Urothelium cell line (cell line): ENCODE data around the gene INO80B.
A peak's percentile ranks its signal among the peaks of the same experiment; 100 is the strongest.
"Not testable (repeated sequence)": the region's sequence is repeated elsewhere in the genome, so short reads cannot be mapped to it uniquely, and the experiment has no call there.

Experiments used
- DNase-seq: peaks from one replicate; pipeline ENCODE4 v3.0.0; 2011; ENCODE audit warnings: low spot score, mixed read lengths
- FAIRE-seq: peaks from 2 replicates; lab custom pipeline; 2011; peaks lifted over from hg19 to GRCh38; lab: Jason Lieb, UNC

Gene INO80B

DNA sequence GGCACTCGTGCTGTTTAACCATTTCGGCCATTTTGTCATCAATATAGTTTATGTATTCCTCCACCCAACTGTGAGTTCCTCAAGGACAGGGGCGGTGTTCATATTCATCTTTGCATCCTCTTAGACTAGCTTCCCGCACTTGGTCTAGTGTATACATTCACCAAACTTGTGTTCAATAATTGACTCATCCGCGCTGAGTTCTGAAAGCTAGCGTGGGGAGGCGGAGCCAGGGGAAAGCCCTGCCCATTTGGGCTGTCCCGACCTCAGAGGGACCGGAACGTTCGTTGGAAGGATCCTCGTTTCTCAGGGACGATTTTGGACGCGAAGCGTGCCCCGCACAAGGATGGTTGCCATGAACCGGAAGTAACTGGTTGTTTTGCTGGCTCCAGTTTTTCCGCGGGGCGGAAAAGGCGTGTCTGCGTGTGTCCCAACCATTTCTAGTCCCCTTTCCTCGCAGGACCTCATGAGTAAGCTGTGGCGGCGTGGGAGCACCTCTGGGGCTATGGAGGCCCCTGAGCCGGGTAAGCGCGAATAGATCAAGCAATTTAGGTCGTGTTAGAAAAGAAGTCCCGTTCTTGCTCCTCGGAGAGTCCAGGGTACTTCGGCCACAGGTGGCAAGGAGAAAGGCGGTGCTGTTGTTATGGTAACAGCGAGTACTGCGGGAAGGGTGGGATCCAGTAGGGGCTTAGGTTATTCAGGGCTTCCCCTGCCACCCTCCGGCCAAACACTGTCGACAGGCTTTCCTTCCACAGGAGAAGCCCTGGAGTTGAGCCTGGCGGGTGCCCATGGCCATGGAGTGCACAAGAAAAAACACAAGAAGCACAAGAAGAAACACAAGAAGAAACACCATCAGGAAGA is at the start of gene INO80B:
INO80B (plus strand) TSS at position 434 of the 858 bp plus-strand sequence; CDS start at position 464, 30 bp downstream.
- DNase-seq (peak; percentile 94), FAIRE-seq (peak; percentile 70)

DNA sequence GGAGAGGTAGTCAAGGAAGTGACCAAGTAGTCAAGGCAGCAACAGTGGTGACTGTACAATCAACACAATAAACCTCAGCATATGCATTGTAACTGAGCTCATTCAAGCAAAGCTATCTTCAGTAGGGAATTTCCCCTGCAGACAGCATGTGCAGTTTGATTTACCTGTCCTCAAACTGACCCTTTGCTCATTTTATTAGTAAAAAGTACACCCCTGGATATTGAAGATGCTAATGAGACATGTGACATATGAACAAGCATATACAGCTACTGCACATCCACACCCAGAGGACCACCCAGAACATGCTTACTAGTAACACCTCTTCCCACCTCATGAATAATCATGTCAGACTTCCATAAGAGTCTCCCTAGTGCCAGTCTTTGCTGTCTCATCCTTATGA is 48.9 kb upstream of the INO80B start:
- DNase-seq (no peak), FAIRE-seq (peak; percentile 56)

DNA sequence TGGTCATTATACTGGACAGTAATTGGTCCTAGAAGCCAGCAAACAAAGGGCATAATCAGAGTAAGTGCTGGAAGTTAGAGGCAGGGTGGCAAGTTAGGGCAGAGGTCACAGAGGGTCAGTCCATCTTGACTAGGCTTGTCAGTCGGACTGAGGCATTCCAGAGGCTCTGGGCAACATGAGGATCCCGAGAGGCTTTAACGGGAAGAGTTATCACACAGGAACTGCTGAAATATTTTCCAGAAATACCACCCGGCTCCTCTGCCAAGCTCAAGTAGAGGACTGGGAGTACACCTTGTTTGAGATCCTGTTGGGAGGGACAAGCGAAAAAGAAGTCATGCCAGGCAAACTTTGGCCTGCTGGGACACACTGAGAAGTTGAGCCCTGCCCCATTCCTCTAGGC is 47.2 kb upstream of the INO80B start:
- no peak for DNase-seq
- no peak for FAIRE-seq

DNA sequence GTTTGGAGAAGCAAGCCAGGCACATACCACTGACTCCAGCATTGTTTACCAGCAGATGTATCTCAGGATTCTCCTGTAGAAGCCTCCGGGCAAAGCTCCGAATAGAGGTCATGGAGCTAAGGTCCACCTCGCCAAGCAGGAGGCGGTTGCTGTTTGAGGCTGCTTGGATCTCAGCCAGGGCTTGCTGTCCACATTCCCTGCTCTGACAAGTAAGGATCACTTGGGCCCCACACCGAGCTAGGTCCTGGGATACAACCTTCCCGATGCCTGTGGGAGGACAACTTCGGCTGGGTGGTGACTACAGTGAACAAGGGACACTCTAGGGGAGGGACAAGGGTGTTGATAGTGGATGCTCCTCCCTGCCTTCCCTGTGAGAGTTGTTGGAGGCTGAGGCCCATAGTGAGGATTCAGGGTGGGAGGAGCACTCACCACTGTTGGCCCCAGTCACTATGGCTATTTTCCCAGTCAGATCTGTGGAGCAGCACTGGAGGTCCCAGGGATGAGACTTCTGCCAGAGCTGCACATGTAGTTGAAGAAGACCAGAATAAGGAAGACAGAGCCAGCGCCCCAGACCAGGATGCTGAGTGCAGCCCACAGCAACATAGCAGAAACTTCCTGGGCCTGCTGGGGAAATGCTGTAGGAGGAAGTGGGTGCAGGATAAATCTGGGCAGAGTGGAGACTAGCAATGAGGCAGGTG is 41.7 kb upstream of the INO80B start:
- FAIRE-seq (no peak), DNase-seq (no peak)

DNA sequence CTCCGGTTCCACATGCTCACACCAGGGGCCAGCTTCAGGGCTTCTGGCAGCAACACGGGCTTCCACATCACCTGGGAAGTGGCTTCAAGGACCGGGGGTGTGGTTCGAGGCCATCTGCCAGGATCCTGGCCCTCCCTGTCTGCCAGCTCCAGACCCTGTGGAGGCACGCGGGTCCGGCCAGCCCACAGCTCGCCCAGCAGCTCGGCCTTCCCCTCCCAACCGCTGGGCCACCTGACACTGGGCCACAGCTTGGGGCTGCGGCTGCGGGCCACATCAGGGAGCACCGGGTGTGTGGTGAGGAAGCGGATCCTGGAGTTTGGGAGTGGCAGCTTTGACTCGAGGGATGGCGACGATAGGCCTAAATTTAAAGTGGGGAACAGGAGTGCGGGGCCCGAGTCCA is 40.4 kb upstream of the INO80B start:
- DNase-seq (no peak), FAIRE-seq (no peak)

DNA sequence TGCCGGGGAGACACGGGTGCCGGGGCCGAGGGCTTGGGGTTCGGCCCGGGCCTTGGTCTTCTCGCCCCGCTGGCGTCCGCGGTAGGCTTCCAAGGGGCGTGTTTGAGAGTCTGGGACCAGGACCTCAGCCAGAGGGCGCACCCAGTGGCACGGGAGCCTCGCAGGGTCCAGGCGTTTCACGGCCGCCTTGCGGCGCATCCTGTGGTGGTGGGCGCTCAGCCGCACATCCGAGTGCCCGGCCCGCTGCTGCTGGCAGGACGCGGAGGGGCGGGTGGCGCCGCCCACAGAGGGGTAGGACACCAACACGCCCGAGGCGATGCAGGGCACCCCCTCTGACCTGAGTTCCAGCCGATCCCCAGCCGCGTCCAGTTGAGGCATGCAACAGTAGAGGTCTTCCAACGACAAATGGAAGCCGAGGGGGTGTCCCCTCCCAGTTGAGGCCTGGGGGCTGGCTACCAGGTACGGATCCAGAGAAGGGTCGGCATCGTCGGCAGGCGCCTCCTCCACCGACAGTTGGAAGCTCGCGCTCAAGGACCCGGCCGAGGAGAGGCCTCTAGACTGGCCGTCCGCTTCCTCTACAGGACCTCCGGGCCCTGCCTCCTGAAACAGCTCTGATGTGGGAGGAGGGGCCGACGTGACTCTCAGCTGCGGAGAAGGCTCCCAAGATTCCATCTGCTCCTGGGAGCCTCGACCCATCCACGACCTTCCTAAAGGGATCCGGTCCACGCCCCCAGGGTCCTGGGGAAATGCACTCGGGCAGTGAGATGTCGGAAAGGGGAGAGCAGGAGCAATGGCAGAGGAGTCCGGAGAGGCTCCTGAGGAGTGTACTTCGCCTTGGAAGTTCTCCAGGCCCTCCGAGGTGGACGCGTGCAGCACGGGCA is 39.8 kb upstream of the INO80B start:
- no peak for FAIRE-seq
- DNase-seq: no peak

DNA sequence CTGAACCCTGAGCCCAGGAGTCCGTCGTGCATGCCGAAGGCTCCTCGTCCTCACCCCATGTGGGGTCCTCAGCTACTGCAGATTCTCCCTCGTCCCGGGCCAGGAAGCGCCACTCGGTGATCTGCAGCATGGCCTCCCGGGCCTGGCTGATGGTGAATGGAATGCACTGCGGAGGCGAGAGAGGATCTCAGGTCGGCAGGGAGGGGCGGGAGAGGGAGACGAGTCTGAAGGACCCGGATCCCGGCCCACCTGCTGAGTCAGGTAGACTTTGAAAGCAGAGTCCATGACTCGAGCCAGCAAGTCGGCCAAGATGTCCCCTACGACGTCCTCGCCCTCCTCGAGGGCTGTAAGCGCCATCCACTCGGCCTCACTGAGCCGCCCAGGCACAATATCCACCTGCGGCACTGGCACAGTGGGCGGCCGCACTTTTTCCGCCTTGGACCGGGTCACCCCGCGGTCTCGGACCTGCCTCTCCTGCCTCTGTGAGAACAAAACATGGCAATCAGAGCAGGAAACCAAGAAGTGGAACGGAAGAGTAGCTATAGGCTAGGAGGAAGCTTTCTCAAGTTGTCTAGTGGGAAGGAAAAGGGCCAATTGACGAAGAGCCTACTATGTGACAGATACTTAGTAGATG is 39.0 kb upstream of the INO80B start:
- no peak for DNase-seq
- no peak for FAIRE-seq

DNA sequence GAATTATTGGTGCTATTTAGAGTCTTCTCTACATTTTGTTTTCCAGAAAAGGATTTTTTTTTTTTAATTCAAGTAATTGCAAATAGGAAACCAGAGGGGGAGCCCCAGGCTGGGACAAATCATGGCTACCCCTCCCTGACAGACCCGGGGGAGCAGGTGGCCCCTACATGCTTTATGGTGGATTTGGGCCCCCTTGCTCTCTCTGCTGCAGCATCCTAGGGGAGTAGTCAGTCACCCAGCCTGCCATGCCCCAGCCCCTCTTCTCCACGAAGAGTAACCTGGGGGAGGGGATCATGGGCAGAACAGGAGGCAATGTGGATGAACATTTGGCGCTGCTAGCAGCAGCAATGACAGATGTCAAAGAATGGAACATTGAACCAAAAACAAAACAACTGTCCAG is 38.1 kb upstream of the INO80B start:
- FAIRE-seq (no peak), DNase-seq (no peak)

DNA sequence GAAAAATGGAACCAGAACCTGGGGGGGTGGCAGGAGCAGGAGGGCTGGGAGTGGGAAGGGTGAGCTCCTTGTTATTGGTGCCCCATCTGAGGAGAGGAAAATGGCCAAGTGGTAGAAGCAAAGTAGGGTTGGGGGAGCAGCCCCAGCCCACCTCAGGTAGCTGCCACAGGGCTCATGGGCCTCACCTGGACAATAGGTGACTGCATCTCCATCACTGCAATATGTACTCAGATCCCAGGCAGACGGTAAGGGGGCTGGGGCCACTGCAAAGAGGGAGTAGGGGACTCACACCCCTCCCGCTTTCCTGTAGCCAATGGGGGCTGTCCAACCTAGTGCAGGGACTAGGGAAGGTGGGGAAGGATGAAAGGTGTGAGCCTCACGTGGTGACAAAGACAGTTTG is 37.7 kb upstream of the INO80B start:
- DNase-seq (no peak), FAIRE-seq (no peak)

DNA sequence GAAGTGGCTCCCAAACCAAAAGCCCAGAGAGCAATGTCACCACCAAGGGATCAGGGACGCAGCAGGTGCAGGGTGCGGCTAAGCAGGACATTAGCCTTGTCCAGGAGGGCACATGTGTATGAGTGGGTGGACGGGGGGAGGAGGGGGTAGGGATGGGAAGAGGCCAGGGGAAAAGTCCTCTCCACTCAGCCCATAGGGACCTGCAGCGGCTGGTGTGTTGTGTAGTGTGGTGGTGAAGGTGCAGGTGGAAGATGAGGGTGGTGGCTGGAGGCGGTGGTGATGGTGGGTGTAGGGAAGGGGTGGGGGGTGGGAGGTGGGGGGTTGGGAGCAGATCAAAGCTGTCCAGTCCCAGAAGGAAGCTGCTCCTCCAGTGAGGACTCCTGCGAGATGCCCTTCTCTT is 37.1 kb upstream of the INO80B start:
- DNase-seq (no peak), FAIRE-seq (no peak)

DNA sequence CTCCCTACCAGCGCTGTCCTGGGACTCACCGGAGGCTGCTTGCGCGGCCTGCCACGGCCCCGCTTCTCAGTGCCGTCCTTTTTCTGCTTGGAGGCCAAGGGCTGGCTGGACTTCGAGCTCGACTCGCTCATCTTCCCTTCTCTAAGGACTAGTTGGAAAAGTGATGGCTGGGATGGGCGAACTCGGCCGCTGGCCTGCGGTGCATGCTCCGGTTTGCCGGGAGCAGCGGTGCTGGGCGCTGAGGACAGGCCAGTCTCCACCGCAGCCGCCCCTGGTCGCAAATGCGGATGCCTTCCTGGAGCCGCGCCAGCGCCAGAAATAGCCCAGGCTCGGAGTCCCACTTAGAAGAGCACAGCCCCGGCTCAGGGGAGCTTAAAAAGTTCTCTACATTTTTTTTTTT is 36.6 kb upstream of the INO80B start:
- FAIRE-seq (no peak), DNase-seq (no peak)

DNA sequence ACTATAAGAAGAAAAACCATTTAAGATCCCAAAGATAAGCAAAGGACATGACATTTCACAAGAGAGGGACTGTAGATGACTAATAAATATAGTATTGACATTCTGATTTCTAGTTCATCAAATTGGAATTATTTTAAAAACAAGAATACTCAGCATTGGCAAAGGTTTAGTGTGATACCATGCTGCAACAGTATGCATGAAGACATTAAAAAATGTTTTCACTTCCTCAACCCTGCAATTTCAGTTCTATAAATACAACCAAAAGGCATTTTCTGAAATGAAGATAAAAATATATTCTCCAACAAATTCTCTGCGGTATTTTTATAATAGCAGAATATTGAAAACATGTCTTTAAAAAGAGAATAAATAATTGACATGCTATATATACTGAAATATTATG is 35.5 kb upstream of the INO80B start:
- FAIRE-seq: no peak
- no peak for DNase-seq

DNA sequence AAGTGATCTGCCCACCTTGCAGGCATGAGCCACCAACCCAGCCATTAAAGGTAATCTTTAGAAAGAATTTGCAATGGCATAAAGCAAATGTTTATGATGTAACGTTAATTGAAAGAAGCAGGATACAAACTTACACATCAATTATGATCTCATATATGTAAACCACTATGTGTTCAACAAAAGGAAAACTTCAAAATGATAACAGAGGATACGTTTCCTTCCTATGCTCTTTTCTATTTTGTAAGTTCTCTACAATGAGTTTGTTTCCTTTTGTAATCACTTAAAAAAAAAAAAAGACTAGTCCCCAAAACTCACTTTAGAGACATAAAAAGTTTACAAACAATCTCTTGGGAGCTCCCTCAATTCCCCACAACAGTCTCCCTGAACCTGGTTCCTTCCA is 34.9 kb upstream of the INO80B start:
- DNase-seq (no peak), FAIRE-seq (no peak)

DNA sequence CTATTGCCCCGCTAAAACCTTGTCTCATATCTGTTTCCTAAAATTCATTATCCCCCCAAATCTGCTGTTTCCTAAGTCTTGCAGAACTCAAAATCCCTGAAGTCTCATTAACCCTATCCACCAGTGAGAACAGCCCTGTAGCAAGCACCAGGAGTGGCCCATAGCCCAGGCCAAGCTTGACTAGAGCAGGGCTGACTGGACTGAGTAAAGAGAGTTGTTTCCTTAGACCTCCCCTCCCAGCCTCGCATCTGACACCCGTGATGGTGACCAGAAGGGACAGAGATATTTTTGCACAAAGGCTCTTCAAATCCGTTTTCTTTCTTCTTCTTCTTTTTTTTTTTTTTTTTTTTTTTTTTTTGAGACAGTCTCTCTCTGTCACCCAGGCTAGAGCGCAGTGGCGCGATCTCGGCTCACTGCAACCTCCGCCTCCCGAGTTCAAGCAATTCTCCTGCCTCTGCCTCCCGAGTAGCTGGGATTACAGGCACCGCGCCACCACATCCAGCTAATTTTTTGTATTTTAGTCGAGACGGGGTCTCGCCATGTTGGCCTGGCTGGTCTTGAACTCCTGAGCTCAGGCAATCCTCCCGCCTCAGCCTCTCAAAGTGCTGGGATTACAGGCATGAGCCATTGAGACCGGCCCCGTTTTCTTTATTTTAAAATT is 34.3 kb upstream of the INO80B start:
- not testable (repeated sequence) for DNase-seq, FAIRE-seq

DNA sequence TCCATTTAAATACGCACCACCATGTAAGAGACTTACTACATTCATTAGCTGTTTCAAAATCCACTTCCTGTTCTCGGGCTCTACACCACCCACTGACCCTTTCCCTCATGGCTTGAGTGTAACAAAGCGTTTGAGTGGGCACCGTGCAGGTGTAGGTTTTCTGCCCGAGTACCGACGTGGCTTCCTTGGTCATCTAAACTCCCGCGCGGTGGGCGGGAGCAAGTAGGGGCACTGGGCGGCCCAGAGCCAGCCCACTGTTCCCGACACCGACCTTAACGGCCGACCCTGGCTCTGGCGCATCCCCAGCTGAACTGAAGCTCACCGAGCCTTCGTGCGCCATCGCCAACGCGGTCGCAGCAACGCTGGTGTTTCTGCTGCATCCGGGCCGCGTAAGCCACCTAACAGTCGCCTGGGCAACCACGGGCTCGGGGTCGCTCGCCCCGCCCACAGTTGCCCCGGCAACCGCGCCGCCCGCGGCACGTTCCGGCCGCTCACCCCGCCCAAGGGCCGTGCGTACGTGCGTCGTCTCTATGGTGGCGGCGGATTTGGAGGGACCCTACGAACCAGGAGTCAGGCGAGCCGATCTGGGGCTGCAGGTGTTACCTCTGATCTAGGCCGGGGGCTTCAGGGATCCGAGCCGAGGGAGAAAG is 33.5 kb upstream of the INO80B start, which contains the start of the genes C2orf81 and WDR54:
C2orf81 (minus strand) TSS at position 399 of the 650 bp plus-strand sequence; CDS start at position 340, 59 bp downstream.
WDR54 (plus strand) TSS at position 510 of the 650 bp plus-strand sequence. CDS start 424 bp downstream, outside the sequence.
- DNase-seq (peak; percentile 99), FAIRE-seq (peak; percentile 98)

DNA sequence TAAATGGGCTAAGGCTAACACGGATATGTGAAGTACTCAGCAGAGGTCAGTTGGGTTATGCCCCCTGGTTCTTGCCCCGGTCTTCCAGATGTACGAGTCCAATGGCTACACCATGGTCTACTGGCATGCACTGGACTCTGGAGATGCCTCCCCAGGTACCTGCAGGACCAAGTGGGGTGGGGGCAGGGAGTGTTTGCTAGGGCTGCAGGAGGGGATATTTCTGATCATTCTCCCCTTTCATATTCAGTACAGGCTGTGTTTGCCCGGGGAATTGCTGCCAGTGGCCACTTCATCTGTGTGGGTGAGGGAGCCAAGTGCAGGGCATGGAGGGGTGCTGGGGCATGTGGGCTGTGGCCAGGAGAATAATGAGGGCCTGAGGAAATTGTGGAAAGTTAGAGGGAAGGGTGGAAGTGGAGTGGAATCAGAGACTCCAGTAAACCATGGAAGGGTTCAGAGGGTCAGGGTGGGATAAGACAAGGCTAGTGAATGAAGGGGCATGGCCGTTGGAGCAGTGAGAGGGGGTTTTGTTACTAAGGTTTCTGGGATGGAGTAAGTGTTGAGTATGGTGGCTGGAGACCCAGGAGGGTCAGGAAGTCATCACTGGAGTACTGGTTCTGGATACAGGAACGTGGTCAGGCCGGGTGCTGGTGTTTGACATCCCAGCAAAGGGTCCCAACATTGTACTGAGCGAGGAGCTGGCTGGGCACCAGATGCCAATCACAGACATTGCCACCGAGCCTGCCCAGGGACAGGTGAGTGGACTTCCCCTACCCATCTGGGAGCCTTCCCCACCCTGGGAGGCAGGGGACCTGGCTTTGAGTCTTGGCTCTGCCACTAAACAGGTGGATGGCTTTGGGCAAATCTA is 31.4 kb upstream of the INO80B start:
- FAIRE-seq (no peak), DNase-seq (no peak)

DNA sequence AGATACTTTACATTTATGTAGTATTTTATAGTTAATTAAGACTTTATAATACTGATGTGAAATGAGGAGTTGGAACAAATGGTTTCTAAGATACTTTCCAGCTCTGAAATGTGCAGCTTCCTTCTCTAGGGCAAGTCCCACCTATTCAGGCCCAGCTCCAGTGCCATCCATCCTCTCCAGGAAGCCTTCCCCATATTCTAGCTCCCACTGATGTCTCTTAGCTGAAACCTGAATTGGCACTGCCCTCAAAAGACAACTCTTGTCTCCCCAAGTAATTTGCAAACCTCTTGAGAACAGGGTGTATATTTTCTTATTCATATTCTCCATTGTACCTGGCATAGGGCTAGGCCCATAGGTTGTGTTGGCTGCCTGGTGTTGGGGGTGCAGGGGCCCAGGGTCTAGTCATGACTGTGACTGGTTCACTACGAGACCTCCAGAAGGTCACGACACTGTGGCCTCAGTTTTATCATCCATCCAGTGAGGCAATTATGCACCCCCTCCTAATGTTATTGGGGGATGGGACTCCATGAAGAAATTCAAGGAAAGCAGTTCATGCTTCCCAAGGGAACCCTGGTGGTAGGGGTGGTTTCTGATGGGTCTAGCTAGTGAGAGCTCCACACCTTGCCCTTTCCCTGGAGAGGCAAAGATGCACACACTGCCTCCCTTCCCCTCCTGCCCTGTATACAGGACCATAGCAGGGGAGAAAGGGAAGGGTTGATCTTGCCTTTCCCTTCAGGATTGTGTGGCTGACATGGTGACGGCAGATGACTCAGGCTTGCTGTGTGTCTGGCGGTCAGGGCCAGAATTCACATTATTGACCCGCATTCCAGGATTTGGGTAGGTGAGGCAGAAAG is 30.5 kb upstream of the INO80B start:
- DNase-seq (no peak), FAIRE-seq (no peak)

DNA sequence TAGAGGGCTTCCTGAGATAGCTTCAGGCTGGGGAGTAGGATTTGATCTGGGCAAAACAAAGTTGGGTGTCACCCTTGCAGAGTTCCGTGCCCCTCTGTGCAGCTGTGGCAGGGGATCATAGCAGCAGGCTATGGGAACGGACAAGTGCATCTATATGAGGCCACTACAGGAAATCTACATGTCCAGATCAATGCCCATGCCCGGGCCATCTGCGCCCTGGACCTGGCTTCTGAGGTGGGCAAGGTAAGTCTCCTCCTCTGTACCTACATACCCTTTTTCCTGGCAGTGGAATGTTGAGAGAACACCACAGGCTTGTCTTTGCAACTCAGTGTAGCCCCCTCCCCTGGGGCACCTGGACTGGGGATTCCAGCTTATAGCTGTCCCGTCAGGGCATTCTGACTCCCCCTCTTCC is 29.9 kb upstream of the INO80B start:
- DNase-seq: no peak
- FAIRE-seq: no peak
